Skin epidermis (tissue), 12 donors: ENCODE data around the gene NECAP2.

Source experiments
- H3K27ac ChIP-seq, 21 experiments: fragments of 200-600 bp; sonication (generic) in 11 of 21; one replicate each; pipeline ENCODE4 v1.5.0; 2020; ENCODE audit warnings: mild to moderate bottlenecking in 3 of 21, inconsistent platforms in 2 of 21, moderate library complexity in 2 of 21
- H3K4me3 ChIP-seq, 7 experiments: fragments of 200-600 bp; sonication (generic) in 2 of 7; one replicate each; pipeline ENCODE4 v1.5.0; 2020; ENCODE audit warnings: inconsistent platforms in 2 of 7, mild to moderate bottlenecking in 2 of 7, moderate library complexity in 1 of 7

The NECAP2 gene

GRCh38 chr1:16440470-16441281, at the start of gene NECAP2:
NECAP2 (plus strand) TSS chr1:16440724; CDS start chr1:16440762, 38 bp downstream.
- peak within 1 kb of the TSS; percentile 32 to 98 (median 90) for H3K27ac ChIP-seq

DNA sequence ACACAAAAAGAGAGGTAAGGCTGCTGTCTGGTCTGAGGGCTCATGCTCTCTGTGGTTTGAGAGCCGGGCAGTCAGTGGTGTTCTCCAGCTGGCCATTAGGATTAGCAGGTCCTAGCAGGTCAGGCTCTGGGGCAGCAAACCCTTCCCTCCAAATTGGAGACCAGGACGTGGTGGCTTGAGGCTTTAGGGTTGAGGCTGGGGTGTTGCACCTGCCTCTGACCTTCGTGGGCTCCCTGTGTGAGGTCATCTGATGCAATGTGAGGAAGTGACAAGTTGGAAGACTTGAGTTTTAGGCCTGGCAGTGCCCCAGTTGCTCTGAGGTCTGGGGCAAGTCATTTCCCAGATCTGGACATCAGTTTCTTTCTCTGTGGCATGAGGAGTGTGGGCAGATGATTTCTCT, 49.1 kb upstream of the NECAP2 start:
- Histone ChIP-seq H3K27ac (no peak overlapping the region), H3K4me3 (no peak overlapping the region)

More at GRCh38 chr1:16440470-16441281, at the start of gene NECAP2:
- peak within 1 kb of the TSS; percentile 80 to 97 (median 91) for H3K4me3 ChIP-seq

DNA sequence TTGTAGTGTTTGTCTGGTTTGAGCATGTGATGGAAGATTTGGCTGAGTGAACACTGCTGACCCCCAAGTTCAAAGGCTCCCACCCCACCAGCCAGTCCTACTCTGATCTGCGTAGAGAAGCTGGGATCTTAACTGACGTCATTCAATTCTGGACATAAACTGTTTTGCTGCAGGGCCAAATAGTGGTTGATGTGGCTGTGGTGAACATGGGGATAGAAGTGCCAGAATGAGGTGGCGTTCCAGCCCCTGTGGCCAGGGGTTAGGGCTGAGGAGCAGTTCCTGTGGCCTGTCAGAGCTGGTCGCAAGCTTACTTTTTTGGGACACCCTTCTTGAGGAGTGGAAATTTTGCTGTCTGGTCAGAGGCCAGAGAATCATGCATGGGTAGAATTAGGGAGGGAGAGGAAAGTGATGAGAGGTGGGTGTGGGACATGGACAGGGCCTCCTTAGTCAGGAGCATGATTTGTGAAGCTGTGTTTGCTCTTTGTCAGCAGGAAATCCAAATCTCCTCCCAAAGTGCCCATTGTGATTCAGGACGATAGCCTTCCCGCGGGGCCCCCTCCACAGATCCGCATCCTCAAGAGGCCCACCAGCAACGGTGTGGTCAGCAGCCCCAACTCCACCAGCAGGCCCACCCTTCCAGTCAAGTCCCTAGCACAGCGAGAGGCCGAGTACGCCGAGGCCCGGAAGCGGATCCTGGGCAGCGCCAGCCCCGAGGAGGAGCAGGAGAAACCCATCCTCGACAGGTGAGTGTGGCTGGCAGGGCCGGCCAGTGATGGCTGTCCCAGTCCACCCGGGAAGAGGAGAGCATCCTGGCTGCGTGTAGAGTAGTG, 47.6 kb upstream of the NECAP2 start:
- no peak overlapping the region for H3K4me3 ChIP-seq
- no peak overlapping the region for H3K27ac ChIP-seq

DNA sequence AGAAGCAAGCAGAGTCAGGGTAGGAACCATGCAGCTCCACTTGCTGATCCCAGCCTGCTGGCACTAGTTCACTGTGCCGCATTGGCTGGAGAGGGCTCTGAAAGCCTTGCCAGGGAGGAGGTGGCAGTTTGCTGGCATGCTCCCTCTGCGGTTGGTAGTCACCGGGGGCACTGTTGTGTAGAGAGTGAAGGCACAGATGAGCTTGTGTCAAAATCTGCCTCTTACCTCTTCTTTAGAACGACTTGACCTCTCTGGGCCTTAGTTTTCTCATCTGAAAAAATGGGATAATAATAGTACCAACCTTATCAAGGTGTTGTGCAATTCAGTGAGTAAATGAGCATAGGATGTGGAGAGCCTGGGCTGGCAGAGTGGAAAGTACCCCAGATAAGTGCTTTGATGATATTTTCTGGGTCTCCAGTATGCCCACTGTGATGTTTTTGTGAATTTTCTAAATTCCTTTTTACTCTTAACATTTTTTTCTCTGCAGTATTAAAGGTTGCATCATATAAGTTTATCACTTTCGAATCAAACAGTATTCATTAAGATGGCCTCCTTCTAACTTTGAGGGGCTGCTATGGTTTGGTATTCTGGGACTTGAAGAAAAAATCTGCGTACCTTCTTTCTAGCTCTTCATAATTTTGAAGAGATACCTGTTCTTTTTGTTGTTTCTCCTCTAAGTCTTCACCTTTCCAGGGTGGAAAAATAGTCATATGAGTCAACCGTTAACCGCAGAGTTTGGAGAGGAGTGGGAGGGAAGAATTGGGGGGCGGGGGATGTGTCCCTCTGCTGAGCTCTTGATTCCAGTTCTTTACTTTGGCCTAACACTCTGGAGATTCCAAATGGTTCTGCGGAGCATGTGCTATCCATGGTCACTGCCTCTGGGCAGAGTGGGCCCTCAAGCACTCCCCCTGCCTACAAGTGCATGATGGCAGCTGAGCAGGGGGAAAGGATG, 46.7 kb upstream of the NECAP2 start:
- Histone ChIP-seq H3K27ac (no peak overlapping the region), H3K4me3 (no peak overlapping the region)

GRCh38 chr1:16394977-16395376, 45.5 kb upstream of the NECAP2 start:
- no peak overlapping the region for H3K4me3 ChIP-seq
- H3K27ac ChIP-seq: no peak overlapping the region

DNA sequence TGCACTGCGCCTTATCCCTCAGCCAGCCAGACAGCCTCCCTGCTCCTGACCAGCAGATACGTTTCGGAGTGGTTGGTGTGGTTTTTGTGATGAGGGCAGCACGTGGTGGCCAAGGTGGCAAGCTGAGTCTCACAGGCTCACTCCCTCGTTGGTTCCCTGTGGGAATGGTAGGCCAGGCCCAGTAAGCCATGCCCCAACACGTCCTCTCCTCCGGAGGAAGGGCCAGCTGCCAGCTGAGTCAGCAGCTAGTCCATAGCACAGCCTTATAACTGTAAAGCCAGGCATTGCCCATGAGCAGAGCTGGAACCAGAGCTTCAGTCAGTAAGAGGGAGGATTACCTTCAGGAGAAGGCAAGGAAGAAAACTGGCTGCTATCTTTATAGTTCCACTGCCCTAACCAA, 43.9 kb upstream of the NECAP2 start:
- Histone ChIP-seq H3K4me3 (no peak overlapping the region), H3K27ac (peak overlapping the region in 7 of 21 experiments; percentile 7 to 64 (median 52))

DNA sequence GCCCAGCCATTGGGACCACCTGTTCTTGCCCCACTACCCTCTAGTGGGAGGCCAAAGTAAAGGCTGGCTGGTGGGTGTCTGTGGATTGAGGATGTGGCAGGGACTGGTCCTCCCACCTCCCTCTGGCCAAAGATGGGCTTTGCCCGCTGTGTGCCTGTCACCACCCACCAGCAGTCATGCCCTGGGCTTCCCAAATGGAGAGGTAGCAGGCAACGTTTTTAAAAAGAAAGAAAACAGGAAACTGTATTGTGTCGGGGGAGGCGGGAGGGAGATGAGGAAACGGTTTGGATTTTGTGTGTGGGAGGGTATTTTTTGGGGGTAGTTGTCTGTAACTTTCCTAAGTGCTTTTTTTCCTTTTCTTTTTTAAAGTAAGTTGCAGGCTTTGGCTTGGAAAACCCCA, 43.4 kb upstream of the NECAP2 start:
- no peak overlapping the region for H3K4me3 ChIP-seq
- peak overlapping the region in 2 of 21 experiments; percentile 49 to 59 for H3K27ac ChIP-seq

GRCh38 chr1:16398371-16398953, 42.1 kb upstream of the NECAP2 start:
- H3K27ac ChIP-seq: no peak overlapping the region
- H3K4me3 ChIP-seq: no peak overlapping the region

- Histone ChIP-seq H3K27ac (no peak overlapping the region), H3K4me3 (no peak overlapping the region)
Measured at GRCh38 chr1:16402742-16403141, 37.8 kb upstream of the NECAP2 start.

DNA sequence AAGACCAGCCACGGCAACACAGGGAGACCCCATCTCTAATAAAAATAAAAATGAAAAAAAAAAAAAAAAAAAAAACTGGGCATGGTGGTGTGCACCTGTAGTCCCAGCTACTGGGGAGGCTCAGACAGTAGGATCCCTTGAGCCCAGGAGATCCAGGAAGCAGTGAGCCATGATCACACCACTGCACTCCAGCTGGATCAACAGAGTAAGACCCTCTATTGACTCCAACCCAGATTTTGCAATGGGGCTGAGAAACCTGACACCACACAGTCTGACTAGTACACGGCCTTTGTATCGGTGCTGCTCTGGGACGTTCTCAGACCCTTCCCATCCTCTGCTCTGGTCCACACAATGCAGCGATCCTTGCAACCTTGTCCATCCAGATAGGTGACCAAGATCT, 35.1 kb upstream of the NECAP2 start:
- H3K4me3 ChIP-seq: no peak overlapping the region
- no peak overlapping the region for H3K27ac ChIP-seq

GRCh38 chr1:16406868-16407267, 33.7 kb upstream of the NECAP2 start:
- Histone ChIP-seq H3K4me3 (no peak overlapping the region), H3K27ac (no peak overlapping the region)

DNA sequence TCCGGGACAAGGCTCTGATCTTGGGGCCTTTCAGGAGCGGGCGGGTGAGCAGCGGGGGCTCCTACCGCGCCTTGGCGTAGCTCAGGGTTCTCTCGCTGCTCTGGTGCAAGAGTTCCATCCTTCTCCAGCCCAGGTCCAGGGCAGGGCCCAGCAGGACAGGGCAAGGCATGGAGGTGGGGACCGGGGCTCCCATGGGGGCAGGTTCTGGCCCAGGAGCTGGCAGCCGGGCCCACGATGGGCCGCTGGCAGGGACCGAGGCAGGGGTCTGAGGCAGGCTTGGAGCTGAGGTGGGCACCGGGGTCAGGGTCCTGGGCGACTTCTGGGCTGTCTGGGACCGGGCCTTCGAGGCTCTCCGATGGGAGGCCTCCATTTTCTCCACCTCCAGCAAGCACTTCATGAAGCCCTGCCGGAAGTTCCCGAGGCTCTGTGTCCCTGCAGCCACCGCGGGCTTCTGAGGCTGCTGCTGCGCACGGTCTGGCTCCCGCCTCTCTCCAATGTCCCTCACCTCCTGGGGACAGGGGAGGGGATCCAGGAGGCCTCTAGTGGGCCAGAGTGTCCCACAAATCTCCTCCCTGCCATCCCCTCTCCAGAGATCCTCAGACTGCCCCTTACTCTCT, 30.9 kb upstream of the NECAP2 start:
- no peak overlapping the region for H3K27ac ChIP-seq
- H3K4me3 ChIP-seq: no peak overlapping the region

DNA sequence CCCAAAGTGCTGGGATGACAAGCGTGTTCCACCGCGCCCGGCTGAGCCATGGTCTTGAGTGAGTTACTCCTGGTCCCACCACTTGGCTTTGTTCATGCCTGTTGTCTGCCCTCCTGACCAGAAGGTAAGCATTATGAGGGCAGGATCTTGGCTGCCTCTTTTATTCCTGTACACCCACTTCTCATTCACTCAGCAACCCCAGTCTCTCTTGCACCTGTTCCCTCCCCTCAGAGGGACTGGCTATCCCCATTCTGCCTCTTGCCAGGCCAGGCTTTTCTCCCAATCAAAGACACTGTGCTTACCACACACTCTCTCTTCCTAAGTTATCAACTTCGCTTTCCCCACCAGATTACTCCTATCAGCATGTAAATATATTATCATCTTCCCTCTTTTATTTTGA, 29.7 kb upstream of the NECAP2 start:
- H3K27ac ChIP-seq: no peak overlapping the region
- no peak overlapping the region for H3K4me3 ChIP-seq

DNA sequence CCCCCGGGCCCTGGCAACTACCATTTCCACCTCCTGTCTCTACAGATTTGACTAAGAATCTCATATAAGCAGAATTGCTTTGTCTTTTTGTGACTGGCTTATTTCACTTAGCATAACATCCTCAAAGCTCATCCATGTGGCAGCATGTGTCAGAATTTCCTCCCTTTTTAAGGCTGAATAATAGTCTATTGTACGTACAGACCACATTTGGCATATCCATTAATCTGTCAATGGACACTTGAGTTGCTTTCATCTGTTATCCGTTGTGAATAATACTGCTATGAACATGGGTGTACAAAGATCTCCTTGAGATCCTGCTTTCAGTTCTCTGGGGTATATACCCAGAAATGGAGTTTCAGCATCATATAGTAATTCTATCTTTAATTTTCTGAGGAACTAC, 27.3 kb upstream of the NECAP2 start:
- H3K27ac ChIP-seq: no peak overlapping the region
- no peak overlapping the region for H3K4me3 ChIP-seq

DNA sequence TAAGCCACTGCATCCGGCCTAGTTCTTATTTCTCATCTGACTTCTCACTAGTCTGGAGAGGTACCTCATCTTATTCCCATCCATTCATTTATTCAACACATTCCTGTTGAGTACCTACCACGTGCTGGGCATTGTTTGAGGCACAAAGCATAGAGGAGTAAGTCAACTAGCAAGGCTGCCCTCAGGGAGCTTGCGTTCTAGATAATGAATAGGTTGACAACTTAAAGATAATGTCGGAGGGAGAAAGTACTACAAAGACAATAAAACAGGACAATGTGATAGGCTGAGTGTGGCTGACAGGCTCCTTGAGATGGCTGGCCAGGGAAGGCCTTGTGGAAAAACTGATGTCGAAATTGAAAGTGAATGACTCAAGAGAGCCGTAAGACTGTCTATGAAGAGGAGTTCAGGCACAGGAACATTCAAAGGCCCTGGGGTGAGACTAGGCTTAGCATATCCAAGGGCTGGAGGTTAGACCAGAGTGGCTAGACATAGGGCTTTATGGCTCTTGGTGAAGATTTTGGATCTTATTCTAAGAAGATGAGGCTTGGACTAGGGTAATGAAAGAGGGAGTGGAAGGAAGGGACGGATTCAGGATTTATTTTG, 21.6 kb upstream of the NECAP2 start:
- H3K27ac ChIP-seq: no peak overlapping the region
- H3K4me3 ChIP-seq: no peak overlapping the region

- Histone ChIP-seq H3K4me3 (no peak overlapping the region), H3K27ac (peak overlapping the region in 8 of 21 experiments; percentile 17 to 87 (median 46))
Measured at GRCh38 chr1:16420424-16421118, 20.0 kb upstream of the NECAP2 start.

GRCh38 chr1:16421201-16421600, 19.3 kb upstream of the NECAP2 start:
- Histone ChIP-seq H3K27ac (peak overlapping the region in 8 of 21 experiments; percentile 13 to 87 (median 46)), H3K4me3 (no peak overlapping the region)

DNA sequence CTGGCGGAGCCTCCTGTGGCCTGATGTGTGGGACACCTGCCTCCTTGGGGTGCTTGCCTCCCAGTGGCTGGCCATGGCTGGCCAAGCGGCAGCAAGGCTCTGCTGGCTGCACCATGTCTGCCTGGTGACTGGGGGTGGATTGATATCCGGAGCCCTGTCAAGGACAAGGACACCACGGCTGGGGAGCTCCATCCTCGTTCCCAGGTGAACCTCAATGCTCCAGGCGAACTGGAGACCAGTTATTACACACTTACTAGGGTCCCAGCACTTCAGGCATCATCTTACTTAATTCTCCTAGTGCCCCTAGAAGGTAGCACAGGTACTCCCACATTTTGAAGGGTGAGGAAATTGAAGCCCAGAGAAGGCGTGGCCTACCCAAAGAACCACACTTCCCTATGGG, 18.5 kb upstream of the NECAP2 start:
- Histone ChIP-seq H3K4me3 (no peak overlapping the region), H3K27ac (no peak overlapping the region)
